CD4-positive, alpha-beta T cell (primary cell): ENCODE measurements around the gene HERC3. TPM values are rescaled to one million over a fixed set of nuclear protein-coding genes. Genes with fewer than 3 reads are reported as not detected.

ENCODE experiments used
- ATAC-seq: fragments of 200-7000 bp; cut with Tn5 transposase; one replicate; pipeline ENCODE4 v1.10.0; 2022; ENCODE audit warnings: mild to moderate bottlenecking; ENCODE audit not compliant: poor library complexity
- CTCF ChIA-PET: fragments of 350-600 bp; sonication (Branson Sonifier 250); formaldehyde crosslinking; loops from one replicate; lab custom pipeline; 2021; ENCODE audit warnings: antibody characterized with exemption, inconsistent platforms; lab: Charles Lee
- POLR2A ChIA-PET: fragments of 350-600 bp; sonication (Branson Sonifier 250); formaldehyde crosslinking; loops from one replicate; lab custom pipeline; 2021; ENCODE audit warnings: antibody characterized with exemption, inconsistent platforms; lab: Charles Lee
- DNase-seq, 14 experiments: peaks; one replicate each; pipeline ENCODE4 v3.0.0-alpha.2; 2013 to 2020; ENCODE audit warnings: mixed read lengths in 2 of 14
- H3K27ac ChIP-seq, 2 donors: one replicate each; pipeline versions ENCODE4 v1.5.1 to v1.7.0; 2013; ENCODE audit warnings: low read length in 2 of 2, low read depth in 1 of 2, mild to moderate bottlenecking in 1 of 2
- H3K27me3 ChIP-seq, 2 experiments: 1 replicate in 1 of 2; 2 replicates in 1 of 2; pipeline versions ENCODE4 v1.6.1 to v1.7.0; 2013; ENCODE audit warnings: low read length in 2 of 2, control low read depth in 1 of 2, mild to moderate bottlenecking in 1 of 2, moderate library complexity in 1 of 2; ENCODE audit not compliant: insufficient read depth in 2 of 2, control insufficient read depth in 1 of 2
- H3K36me3 ChIP-seq: one replicate; pipeline ENCODE4 v1.6.1; 2013; ENCODE audit warnings: low read length, control low read depth; ENCODE audit not compliant: insufficient read depth
- H3K4me1 ChIP-seq: one replicate; pipeline ENCODE4 v1.6.1; 2013; ENCODE audit warnings: low read length, control low read depth; ENCODE audit not compliant: insufficient read depth
- H3K4me3 ChIP-seq: one replicate; pipeline ENCODE4 v1.5.1; 2013; ENCODE audit warnings: mild to moderate bottlenecking, low read length, moderate library complexity
- H3K9me3 ChIP-seq, 2 experiments: 1 replicate in 1 of 2; 2 replicates in 1 of 2; pipeline versions ENCODE4 v1.6.1 to v1.7.0; 2013; ENCODE audit warnings: low read length in 2 of 2, mild to moderate bottlenecking in 2 of 2, control low read depth in 1 of 2, moderate library complexity in 1 of 2; ENCODE audit not compliant: control insufficient read depth in 1 of 2, insufficient read depth in 1 of 2
- H3K27ac Mint-ChIP-seq: one replicate; pipeline ENCODE4 v1.8.0; 2020; ENCODE audit warnings: mixed read lengths
- H3K27me3 Mint-ChIP-seq: one replicate; pipeline ENCODE4 v1.8.0; 2021; ENCODE audit warnings: mixed read lengths
- H3K36me3 Mint-ChIP-seq: one replicate; pipeline ENCODE4 v1.8.0; 2021; ENCODE audit warnings: low read depth, mixed read lengths
- H3K4me1 Mint-ChIP-seq: one replicate; pipeline ENCODE4 v1.8.0; 2021; ENCODE audit warnings: low read depth, mixed read lengths
- H3K4me3 Mint-ChIP-seq: one replicate; pipeline ENCODE4 v1.8.0; 2020; ENCODE audit warnings: mild to moderate bottlenecking, mixed read lengths
- H3K9me3 Mint-ChIP-seq: one replicate; pipeline ENCODE4 v1.8.0; 2020; ENCODE audit warnings: mixed read lengths
- CTCF ChIP-seq: fragments of 200-600 bp; IDR thresholded peaks from one replicate; pipeline ENCODE4 v1.8.0; 2022; ENCODE audit warnings: antibody characterized with exemption, mild to moderate bottlenecking
- intact Hi-C, 2 experiments: fragments of 100-400 bp; cut with DNase I in 1 of 2; cut with micrococcal nuclease in 1 of 2; formaldehyde crosslinking; loops; one replicate each; pipeline versions ENCODE4 v1.15.1 to v1.9.0; 2023 to 2025; cut with DNase I, micrococcal nuclease
- total RNA-seq, 174 experiments: library from RNA in 2 of 174; stranded (reverse) in 2 of 174; gene quantifications; one replicate each; pipeline ENCODE4 v1.2.3 and lab custom pipeline; 2021 to 2026

Gene HERC3
- total RNA-seq, 2 experiments from 2014 or later, result 63.1 to 66.4 TPM

GRCh38 chr4:88745175-88745574 is 152.9 kb downstream of the HERC3 start:
- Histone ChIP-seq H3K36me3 (peaks cover 30% of the 10 kb centered on the region), H3K27me3 (no peaks in the 10 kb centered on the region), H3K9me3 (no peaks in the 10 kb centered on the region), H3K4me1 (no peaks in the 10 kb centered on the region), H3K4me3 (no peak overlapping the region), H3K27ac (no peak overlapping the region)
- no peak overlapping the region for H3K27ac Mint-ChIP-seq
- ATAC-seq (no peak), DNase-seq (no peak)
- intact Hi-C loops, result no loop called here
- no peaks in the 10 kb centered on the region for H3K9me3 Mint-ChIP-seq
- H3K4me3 Mint-ChIP-seq, result no peak overlapping the region
- ChIA-PET CTCF (interaction anchor here (0.7 kb wide), 2 partner anchors 170 to 731 kb away, joined by 3 to 4 read pairs; no protein-coding TSS in a partner anchor), POLR2A (no interaction called here)
- peaks cover under 1% of the 10 kb centered on the region for H3K4me1 Mint-ChIP-seq
- H3K36me3 Mint-ChIP-seq, result peaks cover 43% of the 10 kb centered on the region
- H3K27me3 Mint-ChIP-seq, result no peaks in the 10 kb centered on the region
- no peak for TF ChIP-seq CTCF

- ATAC-seq (no peak), DNase-seq (no peak)
- Histone ChIP-seq H3K9me3 (no peaks in the 10 kb centered on the region), H3K4me3 (no peak overlapping the region), H3K4me1 (no peaks in the 10 kb centered on the region), H3K27ac (no peak overlapping the region), H3K36me3 (peaks cover 35% of the 10 kb centered on the region), H3K27me3 (no peaks in the 10 kb centered on the region)
- Mint-ChIP-seq H3K27ac (no peak overlapping the region), H3K27me3 (no peaks in the 10 kb centered on the region), H3K4me1 (no peaks in the 10 kb centered on the region), H3K36me3 (peaks cover 43% of the 10 kb centered on the region), H3K9me3 (no peaks in the 10 kb centered on the region), H3K4me3 (no peak overlapping the region)
- no peak for TF ChIP-seq CTCF
- ChIA-PET CTCF (interaction anchor here (0.7 kb wide), 2 partner anchors 171 to 731 kb away, joined by 3 to 4 read pairs; no protein-coding TSS in a partner anchor), POLR2A (no interaction called here)
- intact Hi-C loops, result no loop called here
Observed at GRCh38 chr4:88745581-88746163, 153.4 kb downstream of the HERC3 start.

GRCh38 chr4:88746206-88746605 is 153.9 kb downstream of the HERC3 start:
- Histone ChIP-seq H3K9me3 (no peaks in the 10 kb centered on the region), H3K4me1 (no peaks in the 10 kb centered on the region), H3K27ac (no peak overlapping the region), H3K36me3 (peaks cover 36% of the 10 kb centered on the region), H3K27me3 (no peaks in the 10 kb centered on the region), H3K4me3 (no peak overlapping the region)
- intact Hi-C loops, result no loop called here
- no peak for DNase-seq
- no peak for TF ChIP-seq CTCF
- no peaks in the 10 kb centered on the region for H3K9me3 Mint-ChIP-seq
- CTCF ChIA-PET, result no interaction called here
- no peak overlapping the region for H3K27ac Mint-ChIP-seq
- no peak overlapping the region for H3K4me3 Mint-ChIP-seq
- POLR2A ChIA-PET, result interaction anchor here (1.3 kb wide), 1 partner anchor 9 kb away, joined by 6 read pairs; no protein-coding TSS in a partner anchor
- no peak for ATAC-seq
- no peaks in the 10 kb centered on the region for H3K27me3 Mint-ChIP-seq
- peaks cover 43% of the 10 kb centered on the region for H3K36me3 Mint-ChIP-seq
- no peaks in the 10 kb centered on the region for H3K4me1 Mint-ChIP-seq
